Neural crest cell (in vitro differentiated cells): ENCODE results near the gene CSGALNACT2. TPM values are rescaled to one million over a fixed set of nuclear protein-coding genes. Genes with fewer than 3 reads are reported as not detected.

Experiments
- DNase-seq: peaks from one replicate; pipeline ENCODE4 v3.0.0; 2021; ENCODE audit warnings: low read depth, mixed read lengths, low spot score
- H3K27ac Mint-ChIP-seq: one replicate; pipeline ENCODE4 v1.8.0; 2021; ENCODE audit warnings: mild to moderate bottlenecking, mixed read lengths; ENCODE audit not compliant: unreplicated experiment
- H3K27me3 Mint-ChIP-seq: 2 replicates; pipeline ENCODE4 v1.8.0; 2021; ENCODE audit warnings: low read depth, mild to moderate bottlenecking, mixed read lengths
- H3K36me3 Mint-ChIP-seq: 2 replicates; pipeline ENCODE4 v1.8.0; 2021; ENCODE audit warnings: low read depth, mild to moderate bottlenecking, mixed read lengths
- H3K4me1 Mint-ChIP-seq: 2 replicates; pipeline ENCODE4 v1.8.0; 2021; ENCODE audit warnings: mixed read lengths
- H3K4me3 Mint-ChIP-seq: one replicate; pipeline ENCODE4 v1.8.0; 2021; ENCODE audit warnings: mild to moderate bottlenecking, mixed read lengths
- H3K9me3 Mint-ChIP-seq: 2 replicates; pipeline ENCODE4 v1.8.0; 2021; ENCODE audit warnings: mixed read lengths
- total RNA-seq: library from RNA; stranded (reverse); gene quantifications from 2 replicates; pipeline ENCODE4 v1.2.1, GENCODE V29; 2021
- TF ChIP-seq, protein P1 (sequence below): fragments of 200-600 bp; sonication (generic); conservative IDR thresholded peaks from 2 replicates; pipeline ENCODE4 v1.5.0; 2021; ENCODE audit warnings: antibody characterized with exemption, mild to moderate bottlenecking

CSGALNACT2 gene
- total RNA-seq, 1 donor from 2014 or later, result 14.6 TPM

DNA sequence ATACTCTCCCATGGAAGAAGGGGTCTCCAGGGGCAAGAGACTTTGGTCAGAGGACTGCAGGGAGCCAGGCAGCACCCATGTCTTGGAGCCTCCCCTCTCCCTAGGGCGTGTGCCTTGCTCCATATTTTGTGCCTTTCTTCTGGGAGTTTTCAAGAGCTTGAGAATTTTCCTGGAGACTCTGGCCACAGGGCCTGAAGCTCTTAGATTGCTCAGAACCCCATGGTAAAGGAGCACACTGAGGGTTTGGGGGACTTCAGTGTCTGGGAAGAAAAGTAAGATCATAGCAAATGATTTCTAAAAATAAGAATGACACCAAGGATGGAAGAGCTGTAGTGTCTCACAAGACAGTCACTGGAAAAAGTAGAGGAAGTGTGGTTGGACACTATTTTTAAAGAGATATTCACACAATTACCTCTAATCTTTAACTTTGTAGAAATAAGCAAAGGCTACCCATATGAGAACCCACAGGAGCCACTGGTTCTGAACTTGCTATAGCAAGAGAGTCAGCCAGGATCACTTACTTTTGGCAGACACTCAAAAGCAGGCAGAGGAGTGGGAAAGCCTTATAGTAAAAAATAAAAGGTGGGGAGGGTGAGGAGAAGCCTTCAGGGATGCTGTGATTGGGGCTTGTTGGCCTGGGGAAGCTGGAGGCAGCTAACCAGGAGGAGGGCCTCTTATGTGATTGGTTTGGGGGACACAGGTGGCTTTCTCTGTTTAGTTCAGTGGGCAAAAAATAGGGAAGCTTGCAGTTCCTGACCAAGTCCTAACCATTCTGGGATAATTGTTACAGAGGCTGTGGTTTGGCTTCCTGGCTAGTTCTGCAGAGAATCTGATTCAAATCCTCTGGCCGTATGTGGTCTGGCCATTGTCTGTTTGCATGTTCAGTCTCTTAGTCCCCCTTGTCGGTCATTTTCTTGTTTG, 5.1 kb upstream of the CSGALNACT2 start:
- H3K27ac Mint-ChIP-seq, result no peak overlapping the region
- peak overlapping the region; percentile 64 for H3K4me3 Mint-ChIP-seq
- TF ChIP-seq, protein P1, sequence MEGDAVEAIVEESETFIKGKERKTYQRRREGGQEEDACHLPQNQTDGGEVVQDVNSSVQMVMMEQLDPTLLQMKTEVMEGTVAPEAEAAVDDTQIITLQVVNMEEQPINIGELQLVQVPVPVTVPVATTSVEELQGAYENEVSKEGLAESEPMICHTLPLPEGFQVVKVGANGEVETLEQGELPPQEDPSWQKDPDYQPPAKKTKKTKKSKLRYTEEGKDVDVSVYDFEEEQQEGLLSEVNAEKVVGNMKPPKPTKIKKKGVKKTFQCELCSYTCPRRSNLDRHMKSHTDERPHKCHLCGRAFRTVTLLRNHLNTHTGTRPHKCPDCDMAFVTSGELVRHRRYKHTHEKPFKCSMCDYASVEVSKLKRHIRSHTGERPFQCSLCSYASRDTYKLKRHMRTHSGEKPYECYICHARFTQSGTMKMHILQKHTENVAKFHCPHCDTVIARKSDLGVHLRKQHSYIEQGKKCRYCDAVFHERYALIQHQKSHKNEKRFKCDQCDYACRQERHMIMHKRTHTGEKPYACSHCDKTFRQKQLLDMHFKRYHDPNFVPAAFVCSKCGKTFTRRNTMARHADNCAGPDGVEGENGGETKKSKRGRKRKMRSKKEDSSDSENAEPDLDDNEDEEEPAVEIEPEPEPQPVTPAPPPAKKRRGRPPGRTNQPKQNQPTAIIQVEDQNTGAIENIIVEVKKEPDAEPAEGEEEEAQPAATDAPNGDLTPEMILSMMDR, result no peak
- peaks cover 20% of the 10 kb centered on the region for H3K4me1 Mint-ChIP-seq
- peaks cover 3% of the 10 kb centered on the region for H3K27me3 Mint-ChIP-seq
- no peaks in the 10 kb centered on the region for H3K9me3 Mint-ChIP-seq
- no peak for DNase-seq
- H3K36me3 Mint-ChIP-seq, result no peaks in the 10 kb centered on the region

DNA sequence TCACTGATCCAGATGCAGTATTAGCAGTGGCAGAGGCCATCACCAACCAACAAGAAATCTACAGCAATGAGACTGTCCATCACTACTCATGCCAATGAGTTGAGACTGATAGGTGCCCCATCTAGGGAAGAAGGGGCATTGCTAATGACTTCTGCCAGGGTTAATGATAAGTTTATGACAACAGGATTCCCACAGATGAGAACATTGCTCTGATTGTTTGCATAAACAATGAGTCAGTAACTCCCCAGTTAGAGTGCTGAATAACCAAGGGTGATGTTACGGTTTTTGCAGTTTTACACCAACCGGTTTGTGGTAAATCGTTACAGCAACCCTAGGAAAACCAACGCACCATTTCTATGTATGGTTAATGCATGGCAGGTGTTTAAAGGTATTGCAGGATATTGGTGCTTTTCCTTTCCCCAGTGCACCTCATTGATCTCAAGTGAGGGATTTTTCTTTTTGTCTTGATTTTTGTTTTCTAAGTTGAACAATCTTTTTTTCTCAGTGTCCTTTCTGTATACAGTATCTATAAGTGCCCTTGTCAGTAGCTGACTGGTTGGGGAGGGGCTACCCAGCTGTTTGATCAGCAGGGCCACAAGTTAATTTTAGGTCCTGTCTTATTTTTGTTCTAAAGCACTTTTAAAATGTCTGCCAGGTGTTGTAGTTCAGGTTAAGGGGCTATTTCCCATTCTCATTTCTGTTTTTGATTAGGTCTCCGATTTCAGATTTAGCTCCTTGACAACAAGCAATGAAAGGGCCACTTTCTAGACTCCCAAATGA, 3.9 kb upstream of the CSGALNACT2 start:
- no peaks in the 10 kb centered on the region for H3K9me3 Mint-ChIP-seq
- H3K4me1 Mint-ChIP-seq, result peaks cover 27% of the 10 kb centered on the region
- H3K27ac Mint-ChIP-seq, result no peak overlapping the region
- H3K36me3 Mint-ChIP-seq, result no peaks in the 10 kb centered on the region
- no peak for DNase-seq
- TF ChIP-seq, protein P1, result no peak
- H3K27me3 Mint-ChIP-seq, result peaks cover 3% of the 10 kb centered on the region
- H3K4me3 Mint-ChIP-seq, result peak overlapping the region; percentile 25

DNA sequence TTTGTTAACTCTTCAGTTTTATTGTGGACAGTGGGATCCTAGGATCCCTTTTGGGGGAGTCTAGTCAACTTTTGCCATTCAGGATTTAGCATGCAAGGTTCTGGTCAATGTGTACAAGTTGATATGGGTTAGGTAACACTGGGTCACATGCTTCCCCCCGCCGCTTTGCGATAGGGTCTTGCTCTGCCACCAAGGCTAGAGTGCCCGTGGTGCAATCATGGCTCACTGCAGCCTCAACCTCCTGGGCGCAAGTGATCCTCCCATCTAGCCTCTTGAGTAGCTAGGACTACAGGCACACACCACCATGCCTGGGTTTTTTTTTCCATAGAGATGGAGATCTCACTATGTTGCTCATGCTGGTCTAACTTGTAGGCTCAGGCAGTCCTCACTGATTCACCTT, 3.2 kb upstream of the CSGALNACT2 start:
- no peaks in the 10 kb centered on the region for H3K36me3 Mint-ChIP-seq
- peak overlapping the region; percentile 95 for H3K4me3 Mint-ChIP-seq

GRCh38 chr10:43135656-43136055, 2.6 kb upstream of the CSGALNACT2 start:
- H3K36me3 Mint-ChIP-seq, result no peaks in the 10 kb centered on the region
- H3K4me1 Mint-ChIP-seq, result peaks cover 35% of the 10 kb centered on the region
- H3K4me3 Mint-ChIP-seq, result peak overlapping the region; percentile 95
- peaks cover 3% of the 10 kb centered on the region for H3K27me3 Mint-ChIP-seq
- TF ChIP-seq, protein P1, result no peak
- H3K9me3 Mint-ChIP-seq, result no peaks in the 10 kb centered on the region
- no peak for DNase-seq
- no peak overlapping the region for H3K27ac Mint-ChIP-seq

More for the DNA sequence above, 3.2 kb upstream of the CSGALNACT2 start:
- H3K9me3 Mint-ChIP-seq, result no peaks in the 10 kb centered on the region
- H3K27ac Mint-ChIP-seq, result no peak overlapping the region
- H3K27me3 Mint-ChIP-seq, result peaks cover 3% of the 10 kb centered on the region
- H3K4me1 Mint-ChIP-seq, result peaks cover 32% of the 10 kb centered on the region
- TF ChIP-seq, protein P1, result no peak
- no peak for DNase-seq

DNA sequence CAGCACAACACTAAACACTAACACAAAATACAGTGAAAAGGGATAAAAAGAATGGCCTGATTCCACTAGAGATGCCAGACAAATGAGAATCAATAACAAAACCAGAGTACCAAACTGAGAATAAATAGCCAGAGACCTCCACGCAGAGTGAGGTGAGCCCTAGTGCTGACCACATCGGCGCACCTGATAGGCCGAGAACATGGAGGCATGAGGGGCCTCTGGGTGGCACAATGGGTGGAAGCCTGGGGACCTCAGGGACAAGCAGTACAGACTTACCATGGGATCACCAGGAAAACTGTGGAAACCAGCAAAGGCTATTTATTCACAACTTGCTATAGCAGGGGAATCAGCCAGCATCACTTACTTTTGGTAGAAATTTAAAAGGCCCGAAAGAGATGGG, 1.8 kb upstream of the CSGALNACT2 start:
- Mint-ChIP-seq H3K36me3 (no peaks in the 10 kb centered on the region), H3K4me3 (peak overlapping the region; percentile 95), H3K4me1 (peaks cover 36% of the 10 kb centered on the region), H3K9me3 (no peaks in the 10 kb centered on the region), H3K27ac (no peak overlapping the region), H3K27me3 (peaks cover 3% of the 10 kb centered on the region)
- no peak for DNase-seq
- TF ChIP-seq, protein P1, result no peak
